Fibroblast of the aortic adventitia (primary cell): ENCODE data around the gene PIEZO2. TPM values are rescaled to one million over a fixed set of nuclear protein-coding genes. Genes with fewer than 3 reads are reported as not detected.

Experiments used
- DNase-seq: peaks from one replicate; pipeline ENCODE4 v3.0.0-alpha.2; 2010; ENCODE audit warnings: low read depth
- H3K4me3 ChIP-seq: 2 replicates; pipeline ENCODE4 v1.5.1; 2011; ENCODE audit warnings: low read depth, mild to moderate bottlenecking, control low read depth, low read length, moderate library complexity
- total RNA-seq: library from RNA; depleted of rRNA; stranded (reverse); fragments of >200 nt; gene quantifications from 2 replicates; pipeline ENCODE4 v1.2.3, GENCODE V29; 2012; ENCODE audit warnings: low replicate concordance
- TF ChIP-seq, protein P1 (sequence below): IDR thresholded peaks from 2 replicates; pipeline ENCODE4 v1.5.1; 2011; ENCODE audit warnings: mild to moderate bottlenecking, low read length, control low read depth, inconsistent platforms; ENCODE audit not compliant: insufficient read depth

PIEZO2 gene
- total RNA-seq, 1 donor, result 1.6 TPM

DNA sequence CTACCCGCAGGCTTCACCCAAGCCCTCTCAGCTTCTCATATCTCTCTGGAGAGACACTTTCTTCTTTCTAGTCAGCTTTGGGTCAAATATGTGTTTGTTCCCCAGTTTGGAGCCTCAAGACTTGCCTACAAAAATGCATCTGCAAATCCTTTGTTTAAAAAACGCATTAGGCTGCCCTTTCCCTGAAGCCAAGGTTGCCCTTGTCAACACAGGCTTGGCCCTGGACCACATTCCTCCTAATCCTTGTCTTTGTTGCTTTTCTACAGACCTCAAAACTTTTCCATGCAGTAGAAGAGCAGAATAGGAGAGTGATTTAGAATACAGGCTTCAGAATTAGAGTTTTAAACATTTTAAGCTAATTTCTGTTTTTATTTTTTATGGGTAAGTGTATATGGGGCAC lies 315.7 kb downstream of the PIEZO2 start:
- DNase-seq, result no peak
- no peak overlapping the region for H3K4me3 ChIP-seq
- TF ChIP-seq, protein P1, sequence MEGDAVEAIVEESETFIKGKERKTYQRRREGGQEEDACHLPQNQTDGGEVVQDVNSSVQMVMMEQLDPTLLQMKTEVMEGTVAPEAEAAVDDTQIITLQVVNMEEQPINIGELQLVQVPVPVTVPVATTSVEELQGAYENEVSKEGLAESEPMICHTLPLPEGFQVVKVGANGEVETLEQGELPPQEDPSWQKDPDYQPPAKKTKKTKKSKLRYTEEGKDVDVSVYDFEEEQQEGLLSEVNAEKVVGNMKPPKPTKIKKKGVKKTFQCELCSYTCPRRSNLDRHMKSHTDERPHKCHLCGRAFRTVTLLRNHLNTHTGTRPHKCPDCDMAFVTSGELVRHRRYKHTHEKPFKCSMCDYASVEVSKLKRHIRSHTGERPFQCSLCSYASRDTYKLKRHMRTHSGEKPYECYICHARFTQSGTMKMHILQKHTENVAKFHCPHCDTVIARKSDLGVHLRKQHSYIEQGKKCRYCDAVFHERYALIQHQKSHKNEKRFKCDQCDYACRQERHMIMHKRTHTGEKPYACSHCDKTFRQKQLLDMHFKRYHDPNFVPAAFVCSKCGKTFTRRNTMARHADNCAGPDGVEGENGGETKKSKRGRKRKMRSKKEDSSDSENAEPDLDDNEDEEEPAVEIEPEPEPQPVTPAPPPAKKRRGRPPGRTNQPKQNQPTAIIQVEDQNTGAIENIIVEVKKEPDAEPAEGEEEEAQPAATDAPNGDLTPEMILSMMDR, result no peak

DNA sequence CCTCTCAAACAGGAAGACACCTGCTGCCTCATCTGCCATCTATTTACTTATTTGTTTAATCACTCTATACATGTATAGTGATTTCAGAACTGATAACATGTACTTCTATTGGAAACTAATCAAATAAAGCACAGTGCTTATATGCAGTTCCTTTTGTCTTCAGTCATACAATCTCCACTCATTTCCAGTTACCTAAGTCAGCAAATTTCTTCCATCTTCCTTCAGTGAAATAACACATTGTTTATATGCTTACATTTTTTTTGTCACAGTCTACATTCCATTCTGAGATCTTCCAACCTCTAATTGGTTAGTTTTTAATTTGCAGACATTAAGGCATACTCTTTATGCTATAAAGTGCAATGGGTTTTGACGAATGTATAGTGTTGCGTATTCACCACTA lies 323.0 kb downstream of the PIEZO2 start:
- no peak overlapping the region for H3K4me3 ChIP-seq
- TF ChIP-seq, protein P1, result no peak
- no peak for DNase-seq

DNA sequence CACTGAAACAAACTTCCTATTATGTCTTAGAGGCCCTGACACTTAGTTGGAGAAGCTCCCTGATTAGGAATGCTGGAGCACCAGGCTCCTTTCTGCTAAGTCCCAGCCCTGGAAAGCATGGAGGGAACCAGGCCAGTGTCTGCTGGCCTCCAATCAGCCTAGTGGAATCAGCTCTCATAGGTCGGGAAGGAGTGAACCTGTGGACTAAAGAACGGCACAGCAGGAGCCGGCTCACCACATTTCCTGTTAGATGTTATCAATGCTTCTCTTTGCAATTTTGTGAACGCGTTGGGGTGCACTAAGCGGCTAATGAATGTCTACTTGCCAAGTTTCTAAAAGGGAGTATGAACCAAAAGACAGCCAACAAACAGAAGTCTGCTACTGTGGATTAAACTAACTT lies 326.9 kb downstream of the PIEZO2 start:
- TF ChIP-seq, protein P1, result no peak
- DNase-seq, result no peak
- no peak overlapping the region for H3K4me3 ChIP-seq

DNA sequence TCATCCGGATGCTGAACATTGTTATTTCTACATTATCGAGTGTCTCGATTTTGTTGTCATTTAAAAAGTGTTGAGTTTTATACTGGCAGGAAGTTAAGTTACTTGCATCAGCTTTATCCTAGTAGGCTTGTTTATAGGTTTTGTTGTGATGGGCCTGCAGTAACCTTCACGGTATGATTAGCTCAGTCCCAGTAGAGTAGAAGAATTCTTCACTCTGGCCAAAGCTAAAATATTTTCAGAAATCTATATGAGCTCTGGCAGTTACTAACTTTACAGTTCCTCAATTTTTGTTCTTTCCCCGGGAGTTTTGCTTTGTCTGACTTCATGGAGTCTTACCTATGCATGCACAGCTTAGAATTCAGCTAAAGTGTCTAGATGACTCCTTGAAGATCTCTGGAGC lies 328.7 kb downstream of the PIEZO2 start:
- no peak overlapping the region for H3K4me3 ChIP-seq
- TF ChIP-seq, protein P1, result no peak
- DNase-seq, result no peak

DNA sequence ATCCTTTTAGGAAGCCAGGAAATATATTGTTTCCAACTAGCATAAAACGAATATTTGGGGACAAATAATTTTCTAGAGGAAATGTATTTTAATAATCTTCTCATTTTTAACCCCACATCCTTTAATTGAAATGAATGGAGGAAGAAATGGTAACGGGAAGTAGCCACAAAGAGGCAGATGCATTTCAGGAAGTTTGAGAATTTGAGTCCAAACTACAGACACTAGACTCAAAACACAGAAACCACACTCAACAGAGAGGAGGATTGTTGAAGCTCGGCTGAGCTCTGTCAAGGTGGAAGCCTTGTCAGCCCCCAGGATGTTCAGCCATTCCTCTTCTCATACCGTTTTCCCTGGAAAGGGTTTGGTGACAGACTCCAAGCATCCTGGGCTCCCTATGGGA lies 335.0 kb downstream of the PIEZO2 start:
- TF ChIP-seq, protein P1, result no peak

DNA sequence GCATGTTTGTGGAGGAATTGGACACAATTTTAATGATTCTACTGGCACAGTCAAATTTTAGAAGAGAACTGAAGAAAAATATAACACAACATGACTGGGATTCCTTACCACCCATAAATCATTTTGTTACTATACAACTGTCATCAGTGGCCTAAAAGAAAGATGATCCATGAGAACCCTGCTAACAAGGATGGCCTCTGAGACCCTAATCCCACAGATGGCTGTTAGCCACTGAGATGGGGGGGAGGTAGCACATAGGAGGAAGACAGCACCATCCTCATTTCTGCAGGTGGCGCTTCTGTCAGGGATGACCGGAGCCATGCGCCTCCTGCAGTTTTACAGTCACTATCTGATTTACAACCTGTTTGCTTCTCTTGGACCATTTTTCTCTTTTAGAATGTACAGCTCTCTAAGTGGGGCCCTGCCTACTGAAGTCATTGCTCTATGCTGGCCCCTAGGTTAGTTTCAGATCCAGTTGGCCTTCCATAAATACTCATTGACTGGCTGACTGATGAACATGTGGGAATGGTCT lies 343.7 kb downstream of the PIEZO2 start:
- no peak overlapping the region for H3K4me3 ChIP-seq
- no peak for DNase-seq
- TF ChIP-seq, protein P1, result no peak

More for the DNA sequence above, 335.0 kb downstream of the PIEZO2 start:
- H3K4me3 ChIP-seq, result no peak overlapping the region
- DNase-seq, result no peak

DNA sequence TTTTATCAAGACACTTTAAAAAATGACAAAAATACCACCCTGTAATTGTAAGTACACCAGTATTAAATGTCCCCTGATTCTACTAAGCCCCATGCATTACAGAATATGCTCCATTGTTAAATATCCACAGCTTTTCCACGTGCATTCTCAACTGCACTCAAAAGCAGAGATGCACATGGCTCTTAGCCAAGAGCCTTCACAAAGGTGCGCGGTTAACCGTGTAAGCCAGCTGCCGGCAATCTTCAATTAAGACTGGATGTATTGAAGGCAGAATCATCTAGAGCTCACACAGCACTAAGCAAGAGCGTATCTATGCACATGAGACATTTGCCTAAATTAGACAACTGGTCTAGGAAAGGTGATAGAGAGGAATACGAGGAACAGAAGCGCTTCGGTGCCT lies 345.2 kb downstream of the PIEZO2 start:
- TF ChIP-seq, protein P1, result no peak

More for the DNA sequence above, 345.2 kb downstream of the PIEZO2 start:
- H3K4me3 ChIP-seq, result no peak overlapping the region
- DNase-seq, result no peak
